GM12875 (cell line): ENCODE measurements around the gene TMPRSS11A.
A peak's percentile ranks its signal among the peaks of the same experiment; 100 is the strongest.

Experiments used
- H3K4me3 ChIP-seq: one replicate; pipeline ENCODE4 v1.5.1; 2011; ENCODE audit warnings: low read depth, low read length, control low read depth
- TF ChIP-seq, protein P1 (sequence below): IDR thresholded peaks from 2 replicates; pipeline ENCODE4 v1.5.1; 2011; ENCODE audit warnings: low read depth, mild to moderate bottlenecking, control low read depth, inconsistent platforms, low read length, moderate library complexity, borderline replicate concordance; ENCODE audit not compliant: insufficient read depth

TMPRSS11A gene

DNA sequence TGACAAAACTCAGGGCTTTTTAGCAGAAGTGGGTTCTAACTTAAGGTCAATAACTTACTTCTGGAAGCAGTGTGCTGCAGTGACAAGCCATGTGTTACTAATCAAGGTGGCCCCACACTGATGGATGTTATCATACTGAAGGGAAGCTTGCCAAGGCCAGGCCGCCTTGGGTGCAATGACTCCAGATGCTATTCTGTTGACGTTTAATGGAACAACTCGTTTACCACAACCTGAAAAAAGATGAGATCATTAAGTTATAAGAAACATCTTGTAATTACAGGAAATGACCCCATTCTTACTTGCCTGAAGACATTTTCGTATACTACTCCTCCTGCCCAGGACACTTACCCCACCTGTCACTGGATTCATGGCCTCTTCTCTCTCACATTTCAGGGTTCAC is 40.6 kb downstream of the TMPRSS11A start:
- TF ChIP-seq, protein P1, sequence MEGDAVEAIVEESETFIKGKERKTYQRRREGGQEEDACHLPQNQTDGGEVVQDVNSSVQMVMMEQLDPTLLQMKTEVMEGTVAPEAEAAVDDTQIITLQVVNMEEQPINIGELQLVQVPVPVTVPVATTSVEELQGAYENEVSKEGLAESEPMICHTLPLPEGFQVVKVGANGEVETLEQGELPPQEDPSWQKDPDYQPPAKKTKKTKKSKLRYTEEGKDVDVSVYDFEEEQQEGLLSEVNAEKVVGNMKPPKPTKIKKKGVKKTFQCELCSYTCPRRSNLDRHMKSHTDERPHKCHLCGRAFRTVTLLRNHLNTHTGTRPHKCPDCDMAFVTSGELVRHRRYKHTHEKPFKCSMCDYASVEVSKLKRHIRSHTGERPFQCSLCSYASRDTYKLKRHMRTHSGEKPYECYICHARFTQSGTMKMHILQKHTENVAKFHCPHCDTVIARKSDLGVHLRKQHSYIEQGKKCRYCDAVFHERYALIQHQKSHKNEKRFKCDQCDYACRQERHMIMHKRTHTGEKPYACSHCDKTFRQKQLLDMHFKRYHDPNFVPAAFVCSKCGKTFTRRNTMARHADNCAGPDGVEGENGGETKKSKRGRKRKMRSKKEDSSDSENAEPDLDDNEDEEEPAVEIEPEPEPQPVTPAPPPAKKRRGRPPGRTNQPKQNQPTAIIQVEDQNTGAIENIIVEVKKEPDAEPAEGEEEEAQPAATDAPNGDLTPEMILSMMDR, result no peak
- no peak overlapping the region for H3K4me3 ChIP-seq

DNA sequence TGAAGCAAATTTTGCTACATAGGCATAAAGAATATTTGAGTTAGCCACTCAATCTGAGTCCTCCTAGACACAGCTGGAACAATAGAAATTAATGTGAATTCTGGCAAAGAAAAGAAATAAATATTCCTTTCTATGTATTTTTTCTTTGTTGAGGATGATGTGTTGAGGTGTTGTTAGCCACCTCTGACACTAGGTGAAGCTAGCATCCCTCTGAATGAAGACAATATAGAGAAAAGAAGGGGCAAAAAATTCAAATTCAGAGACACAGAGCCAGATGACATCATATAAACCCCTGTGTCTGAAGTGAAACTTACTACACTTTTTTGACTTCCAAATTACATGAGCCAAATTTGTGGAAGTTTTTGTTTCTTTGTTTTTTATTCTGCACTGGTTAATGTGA is 44.9 kb downstream of the TMPRSS11A start:
- TF ChIP-seq, protein P1, result 0 out of 2 replicates have a peak, but pooled peaks have one; percentile 19
- H3K4me3 ChIP-seq, result no peak overlapping the region

DNA sequence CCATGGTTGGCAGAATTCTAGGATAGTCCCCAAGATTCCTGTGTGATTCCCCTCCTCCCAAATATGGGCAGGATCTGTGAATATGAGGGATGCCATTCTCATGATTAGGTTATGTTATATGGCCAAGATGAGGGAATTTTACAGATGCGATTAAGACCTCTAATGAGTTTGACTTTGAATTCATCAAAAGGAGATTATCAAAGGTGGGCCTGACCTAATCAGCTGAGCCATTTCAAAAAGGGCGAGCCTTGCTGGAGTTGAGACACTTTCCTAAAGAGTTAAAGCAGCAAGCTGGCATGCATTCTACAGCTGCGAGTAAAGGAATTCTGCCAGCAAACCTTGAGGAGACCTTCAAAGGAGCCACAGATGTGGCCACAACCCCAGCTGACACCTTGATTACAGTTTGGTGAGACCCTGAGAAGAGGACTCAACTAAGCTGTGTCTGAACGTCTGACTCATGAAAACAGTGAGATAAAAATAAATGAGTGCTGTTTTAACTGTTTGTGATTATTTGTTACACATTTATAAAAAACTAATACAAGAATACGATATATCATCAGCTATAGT is 47.8 kb downstream of the TMPRSS11A start:
- TF ChIP-seq, protein P1, result no peak

DNA sequence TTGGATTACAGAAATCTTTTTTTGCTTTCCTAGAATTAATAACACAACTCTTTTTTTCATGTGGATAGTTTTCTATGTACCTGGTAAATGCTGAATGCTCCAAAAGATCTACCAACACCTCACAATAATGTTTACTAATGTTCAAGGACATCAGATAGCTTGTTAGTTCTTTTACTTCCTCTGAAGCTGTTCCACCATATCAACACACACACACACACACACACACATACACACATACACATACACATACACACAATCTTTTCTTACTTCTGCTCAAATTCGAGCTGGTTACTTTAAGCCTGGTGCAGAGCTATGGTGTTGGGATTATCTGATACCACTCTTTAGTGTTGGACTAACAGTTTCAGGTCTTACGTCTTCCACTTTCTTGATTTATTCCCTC is 51.2 kb downstream of the TMPRSS11A start:
- H3K4me3 ChIP-seq, result no peak overlapping the region
- TF ChIP-seq, protein P1, result no peak

More for the DNA sequence above, 47.8 kb downstream of the TMPRSS11A start:
- H3K4me3 ChIP-seq, result no peak overlapping the region

DNA sequence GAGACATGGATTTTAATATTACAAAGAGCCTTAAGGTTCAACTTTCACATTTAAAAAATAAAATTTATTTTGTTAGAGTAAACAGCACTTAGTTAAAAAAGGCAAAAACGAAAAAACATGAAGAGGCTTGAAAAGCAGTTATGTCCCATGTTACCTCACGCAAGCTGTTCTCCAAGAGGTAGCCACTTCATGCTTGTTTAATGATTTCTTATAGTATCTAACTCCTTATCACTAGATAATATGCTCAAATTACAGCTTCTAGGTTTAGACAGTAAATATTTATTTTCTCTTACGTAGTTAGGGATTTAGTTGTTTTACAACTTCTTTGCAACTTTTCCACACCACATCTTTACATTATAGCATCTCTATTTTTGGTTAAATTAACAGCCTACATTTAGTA is 51.7 kb downstream of the TMPRSS11A start:
- H3K4me3 ChIP-seq, result no peak overlapping the region
- TF ChIP-seq, protein P1, result no peak

DNA sequence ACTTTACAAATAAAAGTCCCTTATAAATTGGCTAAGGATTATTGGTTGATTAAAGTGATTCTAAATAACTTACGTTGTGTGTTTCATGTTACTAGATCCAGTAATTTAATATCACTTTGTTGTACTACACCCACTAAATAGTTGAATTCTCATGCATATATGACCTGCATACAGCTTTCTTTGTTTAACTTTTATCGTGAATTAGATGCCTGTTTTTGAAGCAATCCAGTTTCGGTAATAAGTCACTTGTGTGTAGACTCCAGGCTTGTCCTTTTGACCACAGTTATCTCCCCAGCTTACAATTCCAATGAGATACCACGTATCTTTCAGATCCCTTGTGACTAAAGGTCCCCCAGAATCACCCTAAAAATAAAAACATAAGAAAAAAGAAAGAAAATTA is 52.2 kb downstream of the TMPRSS11A start:
- H3K4me3 ChIP-seq, result no peak overlapping the region
- TF ChIP-seq, protein P1, result no peak

DNA sequence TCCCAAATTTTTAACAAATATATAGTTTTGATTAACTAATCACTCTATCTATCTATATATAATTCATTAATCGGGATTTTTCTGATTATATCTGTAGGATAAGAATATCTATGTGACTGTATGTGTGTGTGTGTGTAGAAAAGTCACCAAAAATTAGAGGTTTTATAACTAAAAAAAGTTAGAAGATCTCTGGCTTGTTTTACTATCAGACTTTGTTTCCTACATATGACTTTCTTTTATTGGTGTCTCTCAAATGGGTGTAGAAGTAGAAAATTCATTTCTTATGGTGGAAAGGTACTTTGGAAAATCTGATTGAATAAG is 52.7 kb downstream of the TMPRSS11A start:
- TF ChIP-seq, protein P1, result no peak
- H3K4me3 ChIP-seq, result no peak overlapping the region
